ENCODE results near the gene EGR1.

EGR1 gene

GRCh38 chr5:138453590-138453989 is 11.7 kb upstream of the EGR1 start:
- DNase-seq, result no peak

- no peak for DNase-seq
Measured at GRCh38 chr5:138454121-138454520, 11.2 kb upstream of the EGR1 start.

- no peak for DNase-seq
Measured at GRCh38 chr5:138455232-138455930, 9.9 kb upstream of the EGR1 start.

GRCh38 chr5:138457531-138458275 is 7.6 kb upstream of the EGR1 start:
- no peak for DNase-seq

GRCh38 chr5:138458384-138458783 is 6.9 kb upstream of the EGR1 start:
- DNase-seq, result no peak

GRCh38 chr5:138458856-138459255 is 6.4 kb upstream of the EGR1 start:
- DNase-seq, result no peak

GRCh38 chr5:138459311-138459933 is 5.9 kb upstream of the EGR1 start:
- DNase-seq, result no peak

GRCh38 chr5:138460032-138460693 is 5.1 kb upstream of the EGR1 start:
- no peak for DNase-seq

- no peak for DNase-seq
Measured at GRCh38 chr5:138461343-138462125, 3.7 kb upstream of the EGR1 start.

GRCh38 chr5:138463419-138464007 is 1.8 kb upstream of the EGR1 start:
- peak; percentile 8 to 46 for DNase-seq

- peak; percentile 86 to 90 for DNase-seq
Measured at GRCh38 chr5:138464008-138464387, 1.3 kb upstream of the EGR1 start.

- peak; percentile 98 for DNase-seq
Measured at GRCh38 chr5:138464388-138465260, 655 bp upstream of the EGR1 start.

- no peak for DNase-seq
Measured at GRCh38 chr5:138466125-138466899, 1.0 kb downstream of the EGR1 start.

- DNase-seq, result no peak
Measured at GRCh38 chr5:138466900-138467710, 1.8 kb downstream of the EGR1 start.

- no peak for DNase-seq
Measured at GRCh38 chr5:138467711-138468132, 2.4 kb downstream of the EGR1 start.

- DNase-seq, result no peak
Measured at GRCh38 chr5:138468133-138468965, 3.1 kb downstream of the EGR1 start.

GRCh38 chr5:138468966-138469539 is 3.8 kb downstream of the EGR1 start:
- no peak for DNase-seq
